ENCODE measurements around the gene FITM1. TPM values are rescaled to one million over a fixed set of nuclear protein-coding genes. Genes with fewer than 3 reads are reported as not detected.

FITM1 gene
- total RNA-seq, 1 donor from 2014 or later, result not detected

- no peak for TF ChIP-seq CTCF (IDR thresholded peaks at IDR 0.05; ENCODE audit: insufficient read depth, low read length, poor library complexity, severe bottlenecking)
- no peaks in the 10 kb centered on the region for H3K36me3 ChIP-seq (ENCODE audit: control insufficient read depth, insufficient read depth, low read length)
Observed at GRCh38 chr14:24110060-24110459, 20.4 kb upstream of the FITM1 start.

GRCh38 chr14:24110523-24110922, 19.9 kb upstream of the FITM1 start:
- Histone ChIP-seq H3K4me3 (ENCODE audit: low read depth, low read length) (no peak overlapping the region), H3K36me3 (ENCODE audit: control insufficient read depth, insufficient read depth, low read length) (no peaks in the 10 kb centered on the region), H3K27me3 (ENCODE audit: control insufficient read depth, insufficient read depth, low read length) (no peaks in the 10 kb centered on the region)
- TF ChIP-seq CTCF (IDR thresholded peaks at IDR 0.05; ENCODE audit: insufficient read depth, low read length, poor library complexity, severe bottlenecking), result no peak
- DNase-seq (ENCODE audit: low read depth), result no peak

More at GRCh38 chr14:24110060-24110459, 20.4 kb upstream of the FITM1 start:
- no peaks in the 10 kb centered on the region for H3K27me3 ChIP-seq (ENCODE audit: control insufficient read depth, insufficient read depth, low read length)
- DNase-seq (ENCODE audit: low read depth), result no peak
- H3K4me3 ChIP-seq (ENCODE audit: low read depth, low read length), result no peak overlapping the region

DNA sequence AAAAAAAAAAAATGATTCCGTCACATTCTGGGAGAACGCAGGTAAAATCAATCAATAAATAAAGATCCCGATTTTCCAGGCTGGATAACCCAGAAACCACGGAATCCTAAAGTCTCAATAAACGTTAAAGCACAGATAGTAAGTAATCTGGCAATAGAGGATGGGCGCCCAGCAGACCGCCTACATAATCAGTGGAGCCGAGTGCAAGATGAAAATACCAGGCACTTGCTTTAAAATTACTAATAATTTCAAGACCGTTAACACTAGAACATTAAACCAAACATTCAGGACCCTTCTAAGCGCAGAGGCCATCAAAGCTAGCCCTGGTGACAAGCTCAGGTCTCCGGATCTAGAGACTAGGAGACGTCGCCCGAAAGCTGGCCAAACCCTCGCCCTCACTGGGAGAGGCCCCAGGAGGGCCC, 17.1 kb upstream of the FITM1 start:
- no peak for DNase-seq (ENCODE audit: low read depth)
- H3K27me3 ChIP-seq (ENCODE audit: control insufficient read depth, insufficient read depth, low read length), result no peaks in the 10 kb centered on the region
- peak overlapping the region; percentile 65 for H3K4me3 ChIP-seq (ENCODE audit: low read depth, low read length)
- no peaks in the 10 kb centered on the region for H3K36me3 ChIP-seq (ENCODE audit: control insufficient read depth, insufficient read depth, low read length)
- TF ChIP-seq CTCF (IDR thresholded peaks at IDR 0.05; ENCODE audit: insufficient read depth, low read length, poor library complexity, severe bottlenecking), result no peak

DNA sequence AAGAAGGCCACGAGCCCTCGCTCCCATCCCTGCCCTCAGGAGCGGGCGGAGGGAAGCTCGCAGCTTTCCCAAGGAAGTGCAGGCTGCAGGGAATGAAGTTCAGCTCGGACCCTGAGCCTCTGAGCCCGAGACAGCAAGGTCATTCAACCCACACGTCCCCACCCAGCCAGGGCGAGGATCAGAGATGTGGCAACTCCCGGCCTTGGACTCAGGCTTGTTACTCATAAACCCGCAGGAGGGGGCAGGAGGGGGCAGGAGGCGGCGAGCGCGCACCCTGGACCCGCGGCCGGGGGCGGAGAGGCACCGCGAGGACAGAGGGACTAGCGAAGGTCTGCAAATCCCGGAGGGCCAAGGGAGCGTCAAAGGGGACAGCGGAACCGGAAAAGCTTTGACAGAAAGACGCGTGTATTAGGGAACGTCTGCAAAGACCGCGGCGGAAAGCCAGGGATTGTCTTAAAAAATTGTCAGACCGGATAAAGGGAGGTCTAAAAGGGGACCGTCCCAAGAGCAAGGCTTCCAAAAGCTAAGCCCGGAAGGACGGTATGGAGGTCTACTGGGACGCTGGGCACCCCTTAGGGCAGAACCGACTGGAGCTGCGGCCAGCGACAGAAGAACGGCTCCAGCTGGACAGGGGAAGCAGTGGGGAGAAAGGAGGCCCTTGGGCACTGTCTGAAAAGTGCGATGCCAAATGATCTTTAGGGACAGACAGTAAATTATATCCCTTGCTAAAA, 16.5 kb upstream of the FITM1 start:
- Histone ChIP-seq H3K36me3 (ENCODE audit: control insufficient read depth, insufficient read depth, low read length) (peaks cover under 1% of the 10 kb centered on the region), H3K4me3 (ENCODE audit: low read depth, low read length) (peak overlapping the region; percentile 65), H3K27me3 (ENCODE audit: control insufficient read depth, insufficient read depth, low read length) (no peaks in the 10 kb centered on the region)
- peak; percentile 76 for DNase-seq (ENCODE audit: low read depth)
- no peak for TF ChIP-seq CTCF (IDR thresholded peaks at IDR 0.05; ENCODE audit: insufficient read depth, low read length, poor library complexity, severe bottlenecking)

- TF ChIP-seq CTCF (IDR thresholded peaks at IDR 0.05; ENCODE audit: insufficient read depth, low read length, poor library complexity, severe bottlenecking), result no peak
- Histone ChIP-seq H3K4me3 (ENCODE audit: low read depth, low read length) (peak within 1 kb of the TSS; percentile 65), H3K27me3 (ENCODE audit: control insufficient read depth, insufficient read depth, low read length) (no peaks in the 10 kb centered on the region), H3K36me3 (ENCODE audit: control insufficient read depth, insufficient read depth, low read length) (peaks cover 3% of the 10 kb centered on the region)
- DNase-seq (ENCODE audit: low read depth), result peak; percentile 99
Observed at GRCh38 chr14:24114532-24115421, 15.7 kb upstream of the FITM1 start, which contains the start of the genes DCAF11 and NRL. Gene DCAF11 (plus strand): TSS chr14:24114777. CDS start chr14:24115595, 818 bp downstream. Gene NRL (minus strand): TSS chr14:24114949. CDS start chr14:24082848, 32,101 bp downstream.

Measured in kidney epithelial cell (primary cell).